ENCODE data around the gene PPP3R1.

GRCh38 chr2:68251855-68252399 lies 405 bp downstream of the PPP3R1 start:
- TF ChIP-seq POLR2A (IDR thresholded peaks at IDR 0.05; ENCODE audit: low read depth, low read length) = no peak; the same call in 1 of the 2 replicates
- TF ChIP-seq RFX5 (IDR thresholded peaks at IDR 0.05; ENCODE audit: low read depth, low read length) = no peak
- TF ChIP-seq RAD21 (IDR thresholded peaks at IDR 0.05; ENCODE audit: low read length) = no peak
- no peak for TF ChIP-seq CEBPB (IDR thresholded peaks at IDR 0.05; ENCODE audit: low read depth, low read length)
